Fibroblast of mammary gland (primary cell): Measurements from ENCODE around the gene NRDC.

ENCODE experiments used
- DNase-seq: peaks from one replicate; pipeline ENCODE4 v3.0.0-alpha.2; 2010; ENCODE audit warnings: low read depth
- H3K4me3 ChIP-seq: 2 replicates; pipeline ENCODE4 v1.5.1; 2011; ENCODE audit warnings: low read depth, mild to moderate bottlenecking, low read length, moderate library complexity; ENCODE audit not compliant: control insufficient read depth
- CTCF ChIP-seq: conservative IDR thresholded peaks from 2 replicates; pipeline ENCODE4 v1.5.1; 2011; ENCODE audit warnings: low read depth, low read length, inconsistent platforms; ENCODE audit not compliant: control insufficient read depth, insufficient read depth

The NRDC gene

DNA sequence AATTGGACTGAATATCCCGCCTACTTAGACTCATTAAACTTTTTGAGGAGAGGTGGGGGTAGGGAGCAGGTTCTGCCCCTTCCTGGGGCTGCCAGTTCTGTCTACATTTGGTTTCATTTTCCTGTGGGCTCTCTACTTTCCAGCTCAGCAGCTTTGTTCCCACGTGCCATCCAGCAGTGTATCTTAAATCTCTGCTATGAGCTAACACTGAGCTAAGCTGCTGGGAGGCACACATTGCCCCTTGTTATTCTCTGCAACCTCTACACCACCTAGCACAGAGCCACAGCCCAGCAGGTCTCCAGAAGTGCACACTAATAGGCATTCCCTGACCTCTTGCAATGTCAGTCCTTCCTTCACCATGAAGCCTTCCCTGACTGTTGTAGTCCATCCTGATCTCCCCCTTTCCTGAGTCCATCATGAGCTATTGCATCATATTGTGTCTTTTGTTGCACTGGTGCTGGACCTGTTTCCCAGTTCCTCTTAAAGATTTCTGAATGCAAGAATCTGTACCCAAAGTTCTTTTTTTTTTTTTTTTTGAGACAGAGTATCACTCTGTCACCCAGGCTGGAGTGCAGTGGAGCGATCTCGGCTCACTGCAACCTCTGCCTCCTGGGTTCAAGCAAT, 28.7 kb upstream of the NRDC start:
- peak; percentile 19 for DNase-seq
- TF ChIP-seq CTCF, result no peak
- H3K4me3 ChIP-seq, result no peak overlapping the region

GRCh38 chr1:51906306-51907078, 28.0 kb upstream of the NRDC start:
- no peak for TF ChIP-seq CTCF
- DNase-seq, result peak; percentile 64
- no peak overlapping the region for H3K4me3 ChIP-seq

GRCh38 chr1:51902456-51902855, 23.9 kb upstream of the NRDC start:
- no peak overlapping the region for H3K4me3 ChIP-seq
- DNase-seq, result no peak
- TF ChIP-seq CTCF, result no peak

GRCh38 chr1:51901151-51901550, 22.6 kb upstream of the NRDC start:
- DNase-seq, result no peak
- TF ChIP-seq CTCF, result no peak
- H3K4me3 ChIP-seq, result no peak overlapping the region

DNA sequence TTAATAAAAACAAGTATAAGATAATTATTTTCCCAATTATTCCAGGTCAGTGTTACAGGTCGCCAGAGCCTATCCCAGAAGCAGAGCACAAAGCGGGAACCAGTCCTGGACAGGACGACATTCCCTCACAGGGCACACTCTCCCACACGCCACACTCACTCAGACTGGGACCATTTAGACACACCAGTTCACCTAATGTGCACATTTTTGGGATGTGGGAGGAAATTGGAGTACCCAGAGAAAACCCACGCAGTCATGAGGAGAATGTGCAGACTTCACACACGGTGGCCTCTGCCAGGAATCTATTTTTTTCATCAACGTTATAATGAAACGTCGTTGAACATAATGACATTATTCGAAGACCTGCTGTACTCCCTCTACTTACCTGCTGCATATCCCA, 20.5 kb upstream of the NRDC start:
- no peak for DNase-seq
- H3K4me3 ChIP-seq, result no peak overlapping the region
- TF ChIP-seq CTCF, result no peak

GRCh38 chr1:51898090-51898734, 19.7 kb upstream of the NRDC start:
- DNase-seq, result peak; percentile 93
- no peak for TF ChIP-seq CTCF
- no peak overlapping the region for H3K4me3 ChIP-seq
